HG03558 (cell line): ENCODE measurements around the gene ZNF394.

Experiments used
- ATAC-seq: cut with Tn5 transposase; IDR thresholded peaks from one replicate; pipeline ENCODE4 v1.9.1; 2021; ENCODE audit warnings: moderate number of reproducible peaks; ENCODE audit not compliant: unreplicated experiment; ENCODE audit errors: extremely low read depth

Gene ZNF394

GRCh38 chr7:99453105-99453504 is 47.0 kb downstream of the ZNF394 start:
- ATAC-seq, result no peak

GRCh38 chr7:99452541-99452940 is 47.5 kb downstream of the ZNF394 start:
- no peak for ATAC-seq

- no peak for ATAC-seq
Observed at GRCh38 chr7:99451936-99452335, 48.1 kb downstream of the ZNF394 start.

DNA sequence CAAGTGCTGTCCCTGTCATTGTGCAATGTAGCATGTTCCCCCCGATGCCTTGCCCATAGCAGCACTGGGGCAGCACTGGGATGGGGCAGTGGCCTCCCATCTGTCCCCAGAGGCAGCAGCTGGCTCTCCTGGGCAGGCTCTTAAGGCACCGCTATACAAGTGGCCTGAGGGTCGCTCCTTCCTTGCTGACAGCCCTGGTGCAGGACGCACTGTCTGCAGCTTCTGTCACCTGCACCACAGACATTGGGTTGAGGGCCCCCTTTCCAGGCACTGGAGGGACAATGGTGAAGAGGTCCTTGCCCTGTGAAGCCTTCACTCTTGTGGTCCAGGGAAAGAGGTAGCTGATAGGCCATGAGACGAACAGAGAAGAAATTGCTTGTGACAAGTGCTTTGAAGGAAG is 50.8 kb downstream of the ZNF394 start:
- no peak for ATAC-seq

- no peak for ATAC-seq
Observed at GRCh38 chr7:99448855-99449254, 51.2 kb downstream of the ZNF394 start.

- no peak for ATAC-seq
Observed at GRCh38 chr7:99447943-99448342, 52.1 kb downstream of the ZNF394 start.

DNA sequence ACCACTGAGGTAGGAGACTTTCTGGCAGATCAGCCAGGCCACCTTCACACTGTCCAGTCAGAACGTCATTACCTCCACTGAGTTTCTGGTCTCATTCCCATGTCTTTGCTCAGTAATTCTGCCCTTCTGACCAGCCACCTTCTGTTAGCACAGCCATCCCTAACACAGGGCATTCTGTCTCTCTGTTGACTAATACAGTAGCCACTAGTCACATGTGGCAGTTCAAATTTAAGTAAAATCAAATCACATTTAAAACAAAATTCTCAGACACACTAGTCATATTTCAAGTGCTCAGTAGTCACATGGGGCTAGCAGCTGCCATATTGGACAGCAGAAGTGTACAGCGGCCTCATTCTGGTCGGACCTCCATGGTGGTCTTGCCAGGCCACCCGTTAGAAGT is 54.0 kb downstream of the ZNF394 start:
- no peak for ATAC-seq
